Measurements from ENCODE around the gene UFSP2. TPM values are rescaled to one million over a fixed set of nuclear protein-coding genes. Genes with fewer than 3 reads are reported as not detected.

Gene UFSP2
- polyA plus RNA-seq, 1 donor (not counting 4 experiments of a cell fraction or from before 2014, with no cell fraction given) = 41.7 TPM

DNA sequence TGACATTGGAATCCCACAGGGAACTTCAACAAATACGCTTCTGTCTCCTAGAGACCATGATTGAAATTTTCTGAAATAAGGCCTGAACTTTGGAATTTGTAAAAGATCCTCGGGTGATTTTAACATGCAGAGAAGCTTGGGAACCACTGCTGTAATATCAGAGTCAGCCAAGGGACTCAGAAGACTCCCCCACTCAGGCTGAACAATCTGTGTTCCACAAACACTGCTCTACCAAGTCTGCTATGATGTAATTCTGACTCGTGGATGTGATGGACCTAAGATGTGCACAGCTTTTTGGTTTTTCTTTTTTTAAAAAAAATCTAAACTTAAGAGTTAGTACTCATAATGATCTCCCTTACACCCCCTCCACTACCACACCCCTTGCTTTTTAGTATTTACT, 56.0 kb downstream of the UFSP2 start:
- H3K9me1 ChIP-seq (ENCODE audit: control insufficient read depth, extremely low read depth, insufficient read depth, low read length) = no peaks in the 10 kb centered on the region
- peaks cover 0 to 2% of the 10 kb centered on the region in 2 experiments for H3K36me3 ChIP-seq (ENCODE audit: control insufficient read depth in 2 of 2, extremely low read depth in 1 of 2, insufficient read depth in 2 of 2, low read length in 2 of 2)
- H3K27ac ChIP-seq (ENCODE audit: control insufficient read depth, insufficient read depth, low read length) = no peak overlapping the region
- DNase-seq (ENCODE audit: low read depth, low spot score) (no peak), FAIRE-seq (no peak)
- H4K20me1 ChIP-seq (ENCODE audit: control insufficient read depth, extremely low read depth, insufficient read depth, low read length) = no peaks in the 10 kb centered on the region
- H3K9ac ChIP-seq (ENCODE audit: control insufficient read depth, extremely low read depth, insufficient read depth, low read length) = no peak overlapping the region
- H3K4me3 ChIP-seq (ENCODE audit: control insufficient read depth in 2 of 3, extremely low read depth in 1 of 3, insufficient read depth in 2 of 3, low read depth in 1 of 3, low read length in 3 of 3) = no peak overlapping the region
- TF ChIP-seq EZH2 (IDR thresholded peaks at IDR 0.05; ENCODE audit: low read length) = no peak
- no peak for TF ChIP-seq CTCF (optimal IDR thresholded peaks at IDR 0.05 in 1 of 3, IDR thresholded peaks at IDR 0.05 in 1 of 3, conservative IDR thresholded peaks at IDR 0.05 in 1 of 3; ENCODE audit: extremely low read depth in 1 of 3, insufficient read depth in 2 of 3, low read length in 3 of 3)
- H3K4me1 ChIP-seq (ENCODE audit: control insufficient read depth, extremely low read depth, insufficient read depth, low read length) = no peaks in the 10 kb centered on the region
- H3K79me2 ChIP-seq (ENCODE audit: control insufficient read depth, insufficient read depth, low read length) = no peaks in the 10 kb centered on the region
- no peak overlapping the region for H3K4me2 ChIP-seq (ENCODE audit: control insufficient read depth, extremely low read depth, insufficient read depth, low read depth, low read length)
- dilution Hi-C loops (cut with MboI; ENCODE audit: extremely low pct_ligation_motif_present, low sequenced_read_pairs) = no loop called here
- no peaks in the 10 kb centered on the region for H3K9me3 ChIP-seq (ENCODE audit: control insufficient read depth, low read depth, low read length)
- H3K27me3 ChIP-seq (ENCODE audit: control insufficient read depth, extremely low read depth, insufficient read depth, low read length) = no peaks in the 10 kb centered on the region
- H2AFZ ChIP-seq (ENCODE audit: control insufficient read depth, low read length) = no peak overlapping the region

- no peaks in the 10 kb centered on the region for H3K79me2 ChIP-seq (ENCODE audit: control insufficient read depth, insufficient read depth, low read length)
- TF ChIP-seq EZH2 (IDR thresholded peaks at IDR 0.05; ENCODE audit: low read length) = no peak
- no peak for TF ChIP-seq CTCF (optimal IDR thresholded peaks at IDR 0.05 in 1 of 3, IDR thresholded peaks at IDR 0.05 in 1 of 3, conservative IDR thresholded peaks at IDR 0.05 in 1 of 3; ENCODE audit: extremely low read depth in 1 of 3, insufficient read depth in 2 of 3, low read length in 3 of 3)
- DNase-seq (ENCODE audit: low read depth, low spot score) (no peak), FAIRE-seq (no peak)
- no peak overlapping the region for H3K4me3 ChIP-seq (ENCODE audit: control insufficient read depth in 2 of 3, extremely low read depth in 1 of 3, insufficient read depth in 2 of 3, low read depth in 1 of 3, low read length in 3 of 3)
- H3K9me3 ChIP-seq (ENCODE audit: control insufficient read depth, low read depth, low read length) = no peaks in the 10 kb centered on the region
- no peaks in the 10 kb centered on the region for H3K36me3 ChIP-seq (ENCODE audit: control insufficient read depth in 2 of 2, extremely low read depth in 1 of 2, insufficient read depth in 2 of 2, low read length in 2 of 2)
- dilution Hi-C loops (cut with MboI; ENCODE audit: extremely low pct_ligation_motif_present, low sequenced_read_pairs) = no loop called here
- no peaks in the 10 kb centered on the region for H3K4me1 ChIP-seq (ENCODE audit: control insufficient read depth, extremely low read depth, insufficient read depth, low read length)
- no peak overlapping the region for H3K27ac ChIP-seq (ENCODE audit: control insufficient read depth, insufficient read depth, low read length)
- no peak overlapping the region for H3K4me2 ChIP-seq (ENCODE audit: control insufficient read depth, extremely low read depth, insufficient read depth, low read depth, low read length)
- no peak overlapping the region for H3K9ac ChIP-seq (ENCODE audit: control insufficient read depth, extremely low read depth, insufficient read depth, low read length)
- H4K20me1 ChIP-seq (ENCODE audit: control insufficient read depth, extremely low read depth, insufficient read depth, low read length) = no peaks in the 10 kb centered on the region
- no peak overlapping the region for H2AFZ ChIP-seq (ENCODE audit: control insufficient read depth, low read length)
- no peaks in the 10 kb centered on the region for H3K27me3 ChIP-seq (ENCODE audit: control insufficient read depth, extremely low read depth, insufficient read depth, low read length)
- no peaks in the 10 kb centered on the region for H3K9me1 ChIP-seq (ENCODE audit: control insufficient read depth, extremely low read depth, insufficient read depth, low read length)
Observed at GRCh38 chr4:185364886-185365285, 60.9 kb downstream of the UFSP2 start.

Measured in keratinocyte (primary cell).